ENCODE measurements around the gene LRRTM4. TPM values are rescaled to one million over a fixed set of nuclear protein-coding genes. Genes with fewer than 3 reads are reported as not detected.

LRRTM4 gene
- total RNA-seq, 1 donor from 2014 or later, result 1.8 TPM

DNA sequence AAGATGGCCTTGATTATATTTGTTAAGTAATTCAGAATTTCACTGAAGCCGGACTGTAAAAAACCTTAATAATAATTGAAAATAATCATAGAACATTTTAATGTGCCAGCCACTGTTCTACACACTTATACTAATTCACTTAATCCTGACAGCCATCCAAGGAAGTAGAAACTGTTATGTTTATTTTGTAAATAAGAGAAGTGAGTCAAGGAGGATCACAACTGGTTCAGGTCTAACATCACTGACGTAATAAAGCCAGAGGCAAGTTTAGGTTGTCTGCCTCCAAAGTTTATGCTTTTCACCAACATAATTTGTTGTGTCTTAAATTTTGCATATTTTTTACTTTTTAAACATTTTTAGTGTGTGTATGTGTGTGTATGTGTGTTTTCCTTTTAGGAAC is 436.1 kb downstream of the LRRTM4 start:
- no peak overlapping the region for H3K27ac Mint-ChIP-seq (ENCODE audit: unreplicated experiment)

GRCh38 chr2:77085561-77085960 is 436.6 kb downstream of the LRRTM4 start:
- no peak overlapping the region for H3K4me3 Mint-ChIP-seq (ENCODE audit: unreplicated experiment)
- peaks cover 13% of the 10 kb centered on the region for H3K27me3 Mint-ChIP-seq (ENCODE audit: unreplicated experiment)
- H3K36me3 Mint-ChIP-seq (ENCODE audit: low read depth, unreplicated experiment), result no peaks in the 10 kb centered on the region
- no peaks in the 10 kb centered on the region for H3K9me3 Mint-ChIP-seq (ENCODE audit: unreplicated experiment)
- peaks cover 26% of the 10 kb centered on the region for H3K4me1 Mint-ChIP-seq (ENCODE audit: unreplicated experiment)
- no peak for DNase-seq (ENCODE audit: low spot score)
- TF ChIP-seq, protein P1, sequence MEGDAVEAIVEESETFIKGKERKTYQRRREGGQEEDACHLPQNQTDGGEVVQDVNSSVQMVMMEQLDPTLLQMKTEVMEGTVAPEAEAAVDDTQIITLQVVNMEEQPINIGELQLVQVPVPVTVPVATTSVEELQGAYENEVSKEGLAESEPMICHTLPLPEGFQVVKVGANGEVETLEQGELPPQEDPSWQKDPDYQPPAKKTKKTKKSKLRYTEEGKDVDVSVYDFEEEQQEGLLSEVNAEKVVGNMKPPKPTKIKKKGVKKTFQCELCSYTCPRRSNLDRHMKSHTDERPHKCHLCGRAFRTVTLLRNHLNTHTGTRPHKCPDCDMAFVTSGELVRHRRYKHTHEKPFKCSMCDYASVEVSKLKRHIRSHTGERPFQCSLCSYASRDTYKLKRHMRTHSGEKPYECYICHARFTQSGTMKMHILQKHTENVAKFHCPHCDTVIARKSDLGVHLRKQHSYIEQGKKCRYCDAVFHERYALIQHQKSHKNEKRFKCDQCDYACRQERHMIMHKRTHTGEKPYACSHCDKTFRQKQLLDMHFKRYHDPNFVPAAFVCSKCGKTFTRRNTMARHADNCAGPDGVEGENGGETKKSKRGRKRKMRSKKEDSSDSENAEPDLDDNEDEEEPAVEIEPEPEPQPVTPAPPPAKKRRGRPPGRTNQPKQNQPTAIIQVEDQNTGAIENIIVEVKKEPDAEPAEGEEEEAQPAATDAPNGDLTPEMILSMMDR (IDR thresholded peaks at IDR 0.05; ENCODE audit: unreplicated experiment), result no peak
- H3K27ac Mint-ChIP-seq (ENCODE audit: unreplicated experiment), result no peak overlapping the region

More for the DNA sequence above, 436.1 kb downstream of the LRRTM4 start:
- H3K36me3 Mint-ChIP-seq (ENCODE audit: low read depth, unreplicated experiment), result no peaks in the 10 kb centered on the region
- peaks cover 30% of the 10 kb centered on the region for H3K4me1 Mint-ChIP-seq (ENCODE audit: unreplicated experiment)
- DNase-seq (ENCODE audit: low spot score), result no peak
- H3K9me3 Mint-ChIP-seq (ENCODE audit: unreplicated experiment), result no peaks in the 10 kb centered on the region
- TF ChIP-seq, protein P1 (IDR thresholded peaks at IDR 0.05; ENCODE audit: unreplicated experiment), result no peak
- H3K4me3 Mint-ChIP-seq (ENCODE audit: unreplicated experiment), result no peak overlapping the region
- H3K27me3 Mint-ChIP-seq (ENCODE audit: unreplicated experiment), result peaks cover 13% of the 10 kb centered on the region

- H3K4me3 Mint-ChIP-seq (ENCODE audit: unreplicated experiment), result no peak overlapping the region
- TF ChIP-seq, protein P1 (IDR thresholded peaks at IDR 0.05; ENCODE audit: unreplicated experiment), result no peak
- H3K36me3 Mint-ChIP-seq (ENCODE audit: low read depth, unreplicated experiment), result no peaks in the 10 kb centered on the region
- H3K27ac Mint-ChIP-seq (ENCODE audit: unreplicated experiment), result no peak overlapping the region
- no peaks in the 10 kb centered on the region for H3K27me3 Mint-ChIP-seq (ENCODE audit: unreplicated experiment)
- H3K4me1 Mint-ChIP-seq (ENCODE audit: unreplicated experiment), result no peaks in the 10 kb centered on the region
- DNase-seq (ENCODE audit: low spot score), result no peak
- H3K9me3 Mint-ChIP-seq (ENCODE audit: unreplicated experiment), result no peaks in the 10 kb centered on the region
Observed at GRCh38 chr2:77081597-77081996, 440.6 kb downstream of the LRRTM4 start.

DNA sequence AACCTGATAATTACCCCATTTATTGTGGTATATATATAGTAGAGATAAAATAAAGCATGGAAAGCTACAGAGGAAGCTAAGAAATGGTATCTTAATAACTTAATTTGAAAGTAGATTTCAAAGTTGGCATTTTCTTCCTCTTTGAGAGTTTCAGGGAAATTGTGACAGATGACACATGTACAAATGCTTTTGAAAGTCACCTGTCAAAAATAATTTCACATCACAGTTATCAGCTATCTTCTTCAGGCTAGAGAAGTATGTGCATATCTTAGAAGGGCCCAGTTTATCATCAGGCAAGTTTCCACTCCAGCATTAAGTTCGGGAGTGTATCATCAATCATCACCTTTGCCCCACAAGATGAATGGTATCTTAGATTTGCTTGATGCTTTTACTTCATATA is 457.9 kb downstream of the LRRTM4 start:
- H3K9me3 Mint-ChIP-seq (ENCODE audit: unreplicated experiment), result no peaks in the 10 kb centered on the region
- no peaks in the 10 kb centered on the region for H3K4me1 Mint-ChIP-seq (ENCODE audit: unreplicated experiment)
- H3K27me3 Mint-ChIP-seq (ENCODE audit: unreplicated experiment), result no peaks in the 10 kb centered on the region
- no peak for DNase-seq (ENCODE audit: low spot score)
- no peak overlapping the region for H3K4me3 Mint-ChIP-seq (ENCODE audit: unreplicated experiment)
- H3K36me3 Mint-ChIP-seq (ENCODE audit: low read depth, unreplicated experiment), result no peaks in the 10 kb centered on the region
- TF ChIP-seq, protein P1 (IDR thresholded peaks at IDR 0.05; ENCODE audit: unreplicated experiment), result no peak
- no peak overlapping the region for H3K27ac Mint-ChIP-seq (ENCODE audit: unreplicated experiment)

GRCh38 chr2:77054938-77055337 is 467.2 kb downstream of the LRRTM4 start:
- no peaks in the 10 kb centered on the region for H3K27me3 Mint-ChIP-seq (ENCODE audit: unreplicated experiment)
- no peaks in the 10 kb centered on the region for H3K4me1 Mint-ChIP-seq (ENCODE audit: unreplicated experiment)
- no peaks in the 10 kb centered on the region for H3K36me3 Mint-ChIP-seq (ENCODE audit: low read depth, unreplicated experiment)
- no peak overlapping the region for H3K4me3 Mint-ChIP-seq (ENCODE audit: unreplicated experiment)
- H3K9me3 Mint-ChIP-seq (ENCODE audit: unreplicated experiment), result no peaks in the 10 kb centered on the region
- TF ChIP-seq, protein P1 (IDR thresholded peaks at IDR 0.05; ENCODE audit: unreplicated experiment), result no peak
- no peak overlapping the region for H3K27ac Mint-ChIP-seq (ENCODE audit: unreplicated experiment)
- DNase-seq (ENCODE audit: low spot score), result peak; percentile 26
